Liver (tissue), 9 donors: Measurements from ENCODE around the gene RTCB. TPM values are rescaled to one million over a fixed set of nuclear protein-coding genes. Genes with fewer than 3 reads are reported as not detected.

ENCODE experiments used
- DNase-seq: peaks from one replicate; pipeline ENCODE4 v3.0.0-alpha.2; 2017; ENCODE audit warnings: low spot score
- H3K27ac ChIP-seq, 2 donors: one replicate each; pipeline ENCODE4 v1.7.0; 2013; ENCODE audit warnings: inconsistent platforms in 2 of 2, low read length in 2 of 2, control low read depth in 1 of 2, low read depth in 1 of 2, mild to moderate bottlenecking in 1 of 2
- H3K27me3 ChIP-seq, 4 donors: one replicate each; pipeline versions ENCODE4 v1.6.1 to v1.7.0; 2013; ENCODE audit warnings: low read length in 3 of 4, inconsistent platforms in 1 of 4, mild to moderate bottlenecking in 1 of 4, moderate library complexity in 1 of 4; ENCODE audit not compliant: control insufficient read depth in 4 of 4, insufficient read depth in 4 of 4
- H3K36me3 ChIP-seq, 4 donors: one replicate each; pipeline versions ENCODE4 v1.6.1 to v1.7.0; 2013; ENCODE audit warnings: low read length in 3 of 4, mild to moderate bottlenecking in 3 of 4, low read depth in 1 of 4, moderate library complexity in 1 of 4; ENCODE audit not compliant: control insufficient read depth in 4 of 4, insufficient read depth in 3 of 4
- H3K4me1 ChIP-seq, 4 donors: one replicate each; pipeline versions ENCODE4 v1.6.1 to v1.7.0; 2013; ENCODE audit warnings: low read length in 3 of 4, mild to moderate bottlenecking in 3 of 4, moderate library complexity in 1 of 4; ENCODE audit not compliant: control insufficient read depth in 4 of 4, insufficient read depth in 4 of 4
- H3K4me3 ChIP-seq, 3 donors: one replicate each; pipeline versions ENCODE4 v1.6.1 to v1.7.0; 2013; ENCODE audit warnings: low read length in 3 of 3, control low read depth in 1 of 3, low read depth in 1 of 3, mild to moderate bottlenecking in 1 of 3
- H3K9ac ChIP-seq, 2 donors: one replicate each; pipeline ENCODE4 v1.7.0; 2013; ENCODE audit warnings: low read length in 2 of 2, mild to moderate bottlenecking in 2 of 2, moderate library complexity in 2 of 2, control low read depth in 1 of 2, low read depth in 1 of 2
- H3K9me3 ChIP-seq, 4 donors: one replicate each; pipeline versions ENCODE4 v1.6.1 to v1.7.0; 2013; ENCODE audit warnings: low read length in 3 of 4; ENCODE audit not compliant: control insufficient read depth in 4 of 4
- ATF3 ChIP-seq: IDR thresholded peaks from 2 replicates; pipeline ENCODE4 v1.6.1; 2016; ENCODE audit warnings: antibody characterized with exemption
- CTCF ChIP-seq: fragments of 150-350 bp; IDR thresholded peaks from 2 replicates; pipeline ENCODE4 v1.5.1; 2017; ENCODE audit warnings: improper control_type of control experiment, low read depth, low read length; ENCODE audit not compliant: missing input control
- EGR1 ChIP-seq, 2 donors: IDR thresholded peaks; 2 replicates each; pipeline ENCODE4 v1.6.1; 2016 to 2018; ENCODE audit warnings: antibody characterized with exemption in 2 of 2, low read depth in 2 of 2
- FOXA1 ChIP-seq: IDR thresholded peaks from 2 replicates; pipeline ENCODE4 v1.6.1; 2016; ENCODE audit warnings: antibody characterized with exemption
- FOXA2 ChIP-seq: IDR thresholded peaks from 2 replicates; pipeline ENCODE4 v1.6.1; 2016; ENCODE audit warnings: antibody characterized with exemption
- GABPA ChIP-seq, 2 donors: IDR thresholded peaks in 1 of 2; conservative IDR thresholded peaks in 1 of 2; 2 replicates each; pipeline ENCODE4 v1.6.1; 2016; ENCODE audit warnings: antibody characterized with exemption in 2 of 2, mild to moderate bottlenecking in 1 of 2, moderate library complexity in 1 of 2
- HNF4A ChIP-seq, 2 donors: conservative IDR thresholded peaks; 2 replicates each; pipeline ENCODE4 v1.6.1; 2016; ENCODE audit warnings: antibody characterized with exemption in 2 of 2, mild to moderate bottlenecking in 2 of 2
- HNF4G ChIP-seq: IDR thresholded peaks from 2 replicates; pipeline ENCODE4 v1.6.1; 2016; ENCODE audit warnings: antibody characterized with exemption
- JUND ChIP-seq, 2 donors: IDR thresholded peaks; 2 replicates each; pipeline ENCODE4 v1.6.1; 2016; ENCODE audit warnings: antibody characterized with exemption in 2 of 2
- MAX ChIP-seq: IDR thresholded peaks from 2 replicates; pipeline ENCODE4 v1.6.1; 2016; ENCODE audit warnings: antibody characterized with exemption
- NR2F2 ChIP-seq: IDR thresholded peaks from 2 replicates; pipeline ENCODE4 v1.6.1; 2016; ENCODE audit warnings: antibody characterized with exemption
- RAD21 ChIP-seq, 2 donors: IDR thresholded peaks; 2 replicates each; pipeline ENCODE4 v1.6.1; 2016; ENCODE audit warnings: antibody characterized with exemption in 2 of 2, mild to moderate bottlenecking in 2 of 2
- REST ChIP-seq: IDR thresholded peaks from 2 replicates; pipeline ENCODE4 v1.6.1; 2016; ENCODE audit warnings: antibody characterized with exemption, mild to moderate bottlenecking
- RXRA ChIP-seq, 2 donors: IDR thresholded peaks; 2 replicates each; pipeline ENCODE4 v1.6.1; 2017 to 2018; ENCODE audit warnings: antibody characterized with exemption in 2 of 2, mild to moderate bottlenecking in 1 of 2
- SP1 ChIP-seq: IDR thresholded peaks from 2 replicates; pipeline ENCODE4 v1.6.1; 2018; ENCODE audit warnings: antibody characterized with exemption, mild to moderate bottlenecking
- TAF1 ChIP-seq: conservative IDR thresholded peaks from 2 replicates; pipeline ENCODE4 v1.6.1; 2016; ENCODE audit warnings: antibody characterized with exemption, mild to moderate bottlenecking
- YY1 ChIP-seq: IDR thresholded peaks from 2 replicates; pipeline ENCODE4 v1.6.1; 2016; ENCODE audit warnings: antibody characterized with exemption, mild to moderate bottlenecking
- ZBTB33 ChIP-seq: IDR thresholded peaks from 2 replicates; pipeline ENCODE4 v1.6.1; 2016; ENCODE audit warnings: antibody characterized with exemption
- WGBS: extraction: QIAGEN DNeasy Blood & Tissue Kit; methylation state at CpG from one replicate; pipeline ENCODE4 v1.1.7; 2013; 5-methylcytosine and 5-hydroxymethylcytosine counted together
- polyA plus RNA-seq, 2 donors: library from polyadenylated mRNA; stranded (reverse) in 1 of 2; unstranded in 1 of 2; fragments of 200-250 nt in 1 of 2; fragments of >200 nt in 1 of 2; fragmentation: Nextera tagmentation in 1 of 2; extraction: Ambion mirVana in 1 of 2; gene quantifications; one replicate each; pipeline versions ENCODE4 v1.2.1 to v1.2.3, GENCODE V29; 2013 to 2015
- total RNA-seq, 2 donors: library from RNA; depleted of rRNA; stranded (reverse); fragments of >200 nt; gene quantifications; one replicate each; pipeline ENCODE4 v1.2.3, GENCODE V29; 2014
- donor health status: healthy.
- donor health status: healthy.
- donor health status: healthy.
- donor health status: healthy.
- donor health status: healthy.

RTCB gene
- total and polyA plus RNA-seq, 4 donors = 36.7 to 76.7 (median 46.3) TPM

- Histone ChIP-seq H3K4me3 (no peak overlapping the region), H3K4me1 (no peaks in the 10 kb centered on the region), H3K27ac (no peak overlapping the region), H3K9ac (no peak overlapping the region), H3K27me3 (no peaks in the 10 kb centered on the region), H3K36me3 (peaks cover 26 to 84% (median 62%) of the 10 kb centered on the region in 4 donors), H3K9me3 (no peaks in the 10 kb centered on the region)
- no peak for DNase-seq
- WGBS = 92% methylated on average over 5 of the region's 5 CpGs
- no peak for TF ChIP-seq EGR1 (IDR thresholded peaks at IDR 0.05; ENCODE audit: low read depth in 2 of 2)
- no peak for TF ChIP-seq FOXA1
- no peak for TF ChIP-seq NR2F2
- no peak for TF ChIP-seq MAX
- TF ChIP-seq RXRA (IDR thresholded peaks at IDR 0.05) = no peak
- no peak for TF ChIP-seq GABPA (IDR thresholded peaks at IDR 0.05 in 1 of 2, conservative IDR thresholded peaks at IDR 0.05 in 1 of 2)
- no peak for TF ChIP-seq YY1
- no peak for TF ChIP-seq RAD21 (IDR thresholded peaks at IDR 0.05)
- no peak for TF ChIP-seq CTCF
- TF ChIP-seq HNF4A (conservative IDR thresholded peaks at IDR 0.05) = no peak
- TF ChIP-seq REST = no peak
- no peak for TF ChIP-seq FOXA2
- TF ChIP-seq ATF3 = no peak
- no peak for TF ChIP-seq HNF4G
- TF ChIP-seq ZBTB33 = no peak
- TF ChIP-seq JUND (IDR thresholded peaks at IDR 0.05) = no peak
- TF ChIP-seq TAF1 = no peak
Observed at GRCh38 chr22:32395107-32395506, 16.9 kb downstream of the RTCB start.

GRCh38 chr22:32389685-32390084 is 22.4 kb downstream of the RTCB start:
- TF ChIP-seq HNF4G = no peak
- peak in 1 of 2 donors; percentile 30 for TF ChIP-seq RAD21 (IDR thresholded peaks at IDR 0.05)
- TF ChIP-seq SP1 = no peak
- TF ChIP-seq RXRA (IDR thresholded peaks at IDR 0.05) = no peak
- no peak for TF ChIP-seq FOXA2
- DNase-seq = no peak
- H3K9ac ChIP-seq = no peak overlapping the region
- H3K27ac ChIP-seq = no peak overlapping the region
- no peaks in the 10 kb centered on the region for H3K4me1 ChIP-seq
- WGBS = 89% methylated on average over 4 of the region's 4 CpGs
- no peaks in the 10 kb centered on the region for H3K9me3 ChIP-seq
- H3K36me3 ChIP-seq = peaks cover 22 to 76% (median 42%) of the 10 kb centered on the region in 4 donors
- no peak overlapping the region for H3K4me3 ChIP-seq
- no peaks in the 10 kb centered on the region for H3K27me3 ChIP-seq
